ENCODE data around the gene GPR62.

GPR62 gene

DNA sequence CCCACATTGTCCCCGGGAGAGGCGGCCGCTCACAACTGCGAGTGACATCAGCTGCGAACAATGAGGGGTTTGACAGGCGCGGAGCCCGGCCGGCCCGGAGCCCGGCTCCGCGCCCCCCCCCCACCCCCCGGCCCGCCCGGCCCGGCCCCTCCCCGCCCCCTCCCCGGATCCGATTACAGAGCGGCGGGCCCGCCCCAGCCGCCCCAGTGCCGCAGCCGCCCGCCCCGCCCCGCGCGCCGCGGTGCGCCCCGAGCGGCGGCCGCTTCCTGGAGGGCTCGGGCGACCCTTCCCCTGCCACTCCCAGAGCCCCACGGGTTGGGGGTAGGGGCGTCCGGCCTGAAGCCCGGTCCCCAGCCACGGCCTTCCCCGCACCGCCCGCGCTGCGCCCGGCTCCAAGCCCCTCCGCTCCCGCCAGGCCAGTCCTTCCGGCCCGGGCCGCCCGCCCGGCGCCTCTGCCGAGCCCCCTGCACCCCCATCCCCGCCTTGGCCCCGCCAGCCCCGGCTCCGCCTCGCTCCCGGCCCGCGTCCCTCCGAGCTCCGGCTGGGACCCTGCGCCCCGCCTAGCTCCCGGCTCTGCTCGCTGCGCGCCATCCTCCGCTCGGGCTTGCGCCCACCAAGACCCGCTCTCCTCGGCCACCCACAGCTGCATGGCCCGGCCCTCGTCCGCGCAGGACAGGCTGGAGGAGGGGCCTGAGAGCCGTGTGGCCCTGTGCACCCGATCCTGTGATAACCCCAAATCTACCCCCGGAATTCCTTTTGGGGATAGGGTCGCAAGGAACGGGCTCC lies 12.4 kb downstream of the GPR62 start, which contains the start of gene PCBP4:
Gene PCBP4, minus strand, starts transcription at position 71 of the 786 bp plus-strand sequence. CDS start 6,214 bp downstream, outside the sequence.
- Histone ChIP-seq H3K27ac (ENCODE audit: insufficient read depth in 1 of 2, low read depth in 1 of 2, low read length in 2 of 2, poor library complexity in 1 of 2, severe bottlenecking in 2 of 2) (no peak within 1 kb of the TSS), H3K4me1 (ENCODE audit: control extremely low read depth in 1 of 4, control insufficient read depth in 4 of 4, insufficient read depth in 4 of 4, low read length in 3 of 4) (peaks cover 0 to 17% (median 17%) of the 10 kb centered on the region in 4 experiments), H3K36me3 (ENCODE audit: control insufficient read depth in 4 of 4, insufficient read depth in 4 of 4, low read length in 3 of 4) (no peaks in the 10 kb centered on the region), H3K4me3 (ENCODE audit: control insufficient read depth in 1 of 7, extremely low read depth in 1 of 7, insufficient read depth in 4 of 7, low read depth in 2 of 7, low read length in 6 of 7) (peak within 1 kb of the TSS in 6 of 7 experiments; percentile 48 to 78 (median 61)), H3K27me3 (replicated peaks in 2 of 5; ENCODE audit: control insufficient read depth in 4 of 5, insufficient read depth in 5 of 5, low read length in 4 of 5) (peaks cover 0 to 20% (median 0%) of the 10 kb centered on the region in 5 experiments), H3K9me3 (ENCODE audit: control extremely low read depth in 1 of 5, control insufficient read depth in 4 of 5, insufficient read depth in 2 of 5, low read depth in 1 of 5, low read length in 4 of 5) (no peaks in the 10 kb centered on the region)
- ChIA-PET CTCF (interaction anchor here (1.1 to 9.3 kb wide), 3 partner anchors 8 to 25 kb away, joined by 4 to 76 read pairs (median 17); partner anchors contain the start of genes PARP3 and RRP9), POLR2A (interaction anchor here (0.6 kb wide), 1 partner anchor 16 kb away, joined by 3 read pairs; no protein-coding TSS in a partner anchor)
- peak in 1 of 3 donors; percentile 35 for DNase-seq
- under 1% methylated on average over 58 of the region's 90 CpGs for WGBS (ENCODE audit: insufficient coverage)

DNA sequence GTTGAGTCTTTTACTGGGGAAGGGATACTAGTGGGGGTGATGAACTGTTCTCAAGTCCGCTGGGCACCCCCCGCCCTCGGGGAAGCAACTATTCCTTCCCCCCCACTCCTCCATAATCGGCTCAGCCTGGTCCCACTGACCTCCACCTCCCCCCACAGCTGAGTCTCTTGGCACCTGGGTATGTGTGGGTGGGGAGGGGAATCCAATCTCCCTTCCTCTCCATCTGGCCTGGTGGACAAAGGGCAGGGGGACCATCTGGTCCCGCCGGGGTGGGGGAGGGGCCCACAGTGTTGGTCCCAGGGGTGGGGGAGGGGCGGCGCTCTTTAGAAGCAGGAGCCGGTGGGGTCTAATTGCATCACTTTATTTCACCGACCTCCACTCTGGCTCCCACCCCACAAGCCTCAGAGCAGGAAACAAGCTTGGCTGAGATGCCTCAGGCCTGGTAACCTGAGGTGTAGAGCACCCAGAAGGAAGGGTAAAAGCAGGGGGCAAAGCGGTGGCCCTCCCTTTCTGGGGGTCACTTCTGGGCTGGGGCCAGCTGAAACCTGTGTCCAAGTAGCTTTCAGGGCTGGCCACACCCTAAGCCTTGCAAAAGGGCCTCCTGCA lies 13.1 kb downstream of the GPR62 start:
- peak overlapping the region in 6 of 7 experiments; percentile 48 to 78 (median 61) for H3K4me3 ChIP-seq (ENCODE audit: control insufficient read depth in 1 of 7, extremely low read depth in 1 of 7, insufficient read depth in 4 of 7, low read depth in 2 of 7, low read length in 6 of 7)
- ChIA-PET CTCF (interaction anchor here (4.1 to 9.3 kb wide), 2 partner anchors 8 to 26 kb away, joined by 17 to 76 read pairs; partner anchors contain the start of genes PARP3 and RRP9), POLR2A (interaction anchor here (0.6 kb wide), 1 partner anchor 15 kb away, joined by 3 read pairs; no protein-coding TSS in a partner anchor)
- no peak for DNase-seq
- H3K36me3 ChIP-seq (ENCODE audit: control insufficient read depth in 4 of 4, insufficient read depth in 4 of 4, low read length in 3 of 4) = no peaks in the 10 kb centered on the region
- no peaks in the 10 kb centered on the region for H3K9me3 ChIP-seq (ENCODE audit: control extremely low read depth in 1 of 5, control insufficient read depth in 4 of 5, insufficient read depth in 2 of 5, low read depth in 1 of 5, low read length in 4 of 5)
- 41% methylated on average over 3 of the region's 11 CpGs for WGBS (ENCODE audit: insufficient coverage)
- H3K4me1 ChIP-seq (ENCODE audit: control extremely low read depth in 1 of 4, control insufficient read depth in 4 of 4, insufficient read depth in 4 of 4, low read length in 3 of 4) = peaks cover 0 to 19% (median 17%) of the 10 kb centered on the region in 4 experiments
- H3K27ac ChIP-seq (ENCODE audit: insufficient read depth in 1 of 2, low read depth in 1 of 2, low read length in 2 of 2, poor library complexity in 1 of 2, severe bottlenecking in 2 of 2) = no peak overlapping the region
- peaks cover 0 to 16% (median 0%) of the 10 kb centered on the region in 5 experiments for H3K27me3 ChIP-seq (replicated peaks in 2 of 5; ENCODE audit: control insufficient read depth in 4 of 5, insufficient read depth in 5 of 5, low read length in 4 of 5)

DNA sequence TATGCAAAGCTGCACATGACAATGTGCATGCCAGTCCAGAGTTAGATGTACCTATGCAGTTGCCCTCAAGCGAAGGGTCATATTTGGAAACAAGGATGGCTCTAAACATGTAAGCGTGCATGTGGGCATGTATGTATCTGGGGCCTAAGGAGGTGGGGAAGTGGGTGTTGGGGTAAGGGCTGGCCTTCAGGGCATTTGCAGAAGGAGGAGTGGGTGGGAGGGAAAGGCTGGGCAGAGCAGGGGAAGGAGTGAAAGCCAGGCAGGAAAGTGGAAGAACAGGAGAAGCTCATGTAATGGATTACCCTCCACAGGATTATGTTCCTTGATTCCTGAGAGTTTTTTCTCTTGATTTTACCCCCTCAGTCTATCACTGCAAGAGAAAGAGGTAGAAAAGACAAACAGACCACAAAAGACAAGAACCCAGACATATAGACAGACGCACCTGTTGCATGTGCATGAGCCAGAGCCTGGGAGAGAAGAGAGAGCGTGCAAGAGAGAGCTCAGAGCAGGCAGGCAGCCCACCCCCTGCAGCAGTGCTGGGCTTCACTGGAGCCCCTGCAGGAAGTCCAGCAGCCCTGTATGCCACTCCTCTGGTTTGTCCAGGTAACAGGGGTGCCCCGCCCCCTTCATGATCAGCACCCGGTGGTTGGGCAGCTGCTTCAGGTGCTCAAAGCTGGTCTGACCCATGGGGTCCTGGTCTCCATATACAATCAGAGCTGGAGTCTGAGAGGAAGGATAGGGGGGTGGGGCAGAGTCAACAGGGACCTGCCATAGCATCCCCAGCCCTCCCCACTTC lies 13.9 kb downstream of the GPR62 start:
- WGBS (ENCODE audit: insufficient coverage) = 97% methylated on average over 5 of the region's 6 CpGs
- CTCF ChIA-PET = interaction anchor here (1.1 to 9.3 kb wide), 5 partner anchors 9 to 27 kb away, joined by 3 to 76 read pairs (median 4); partner anchors contain the start of genes PARP3 and RRP9
- H3K36me3 ChIP-seq (ENCODE audit: control insufficient read depth in 4 of 4, insufficient read depth in 4 of 4, low read length in 3 of 4) = no peaks in the 10 kb centered on the region
- no peak for DNase-seq
- no peak overlapping the region for H3K4me3 ChIP-seq (ENCODE audit: control insufficient read depth in 1 of 7, extremely low read depth in 1 of 7, insufficient read depth in 4 of 7, low read depth in 2 of 7, low read length in 6 of 7)
- peaks cover 0 to 26% (median 24%) of the 10 kb centered on the region in 4 experiments for H3K4me1 ChIP-seq (ENCODE audit: control extremely low read depth in 1 of 4, control insufficient read depth in 4 of 4, insufficient read depth in 4 of 4, low read length in 3 of 4)
- H3K27me3 ChIP-seq (replicated peaks in 2 of 5; ENCODE audit: control insufficient read depth in 4 of 5, insufficient read depth in 5 of 5, low read length in 4 of 5) = peaks cover 0 to 14% (median 0%) of the 10 kb centered on the region in 5 experiments
- H3K27ac ChIP-seq (ENCODE audit: insufficient read depth in 1 of 2, low read depth in 1 of 2, low read length in 2 of 2, poor library complexity in 1 of 2, severe bottlenecking in 2 of 2) = no peak overlapping the region
- POLR2A ChIA-PET = no interaction called here
- no peaks in the 10 kb centered on the region for H3K9me3 ChIP-seq (ENCODE audit: control extremely low read depth in 1 of 5, control insufficient read depth in 4 of 5, insufficient read depth in 2 of 5, low read depth in 1 of 5, low read length in 4 of 5)

DNA sequence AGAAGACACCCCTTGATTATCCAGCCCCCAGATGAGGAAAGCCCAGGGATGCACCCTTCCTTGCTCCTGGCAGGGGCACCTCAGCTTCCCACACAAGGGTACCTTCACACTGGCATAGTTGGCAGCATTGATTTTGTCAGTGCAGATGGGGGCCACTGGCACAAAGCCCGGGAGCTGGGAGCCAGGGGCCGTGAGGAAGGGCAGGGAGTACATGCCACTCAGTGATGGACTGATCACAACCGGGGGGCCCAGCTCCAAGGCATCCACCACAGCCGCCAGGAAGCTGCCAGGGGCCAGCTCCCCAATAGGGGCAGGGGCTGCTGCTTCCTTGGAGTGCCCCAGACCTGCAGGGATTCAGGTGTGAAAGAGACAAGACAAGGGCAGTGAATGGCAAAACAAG lies 14.7 kb downstream of the GPR62 start:
- Histone ChIP-seq H3K4me1 (ENCODE audit: control extremely low read depth in 1 of 4, control insufficient read depth in 4 of 4, insufficient read depth in 4 of 4, low read length in 3 of 4) (peaks cover 0 to 34% (median 31%) of the 10 kb centered on the region in 4 experiments), H3K4me3 (ENCODE audit: control insufficient read depth in 1 of 7, extremely low read depth in 1 of 7, insufficient read depth in 4 of 7, low read depth in 2 of 7, low read length in 6 of 7) (no peak overlapping the region), H3K9me3 (ENCODE audit: control extremely low read depth in 1 of 5, control insufficient read depth in 4 of 5, insufficient read depth in 2 of 5, low read depth in 1 of 5, low read length in 4 of 5) (no peaks in the 10 kb centered on the region), H3K36me3 (ENCODE audit: control insufficient read depth in 4 of 4, insufficient read depth in 4 of 4, low read length in 3 of 4) (no peaks in the 10 kb centered on the region), H3K27me3 (replicated peaks in 2 of 5; ENCODE audit: control insufficient read depth in 4 of 5, insufficient read depth in 5 of 5, low read length in 4 of 5) (peaks cover 0 to 12% (median 0%) of the 10 kb centered on the region in 5 experiments), H3K27ac (ENCODE audit: insufficient read depth in 1 of 2, low read depth in 1 of 2, low read length in 2 of 2, poor library complexity in 1 of 2, severe bottlenecking in 2 of 2) (no peak overlapping the region)
- ChIA-PET POLR2A (no interaction called here), CTCF (interaction anchor here (1.0 to 9.3 kb wide), 6 partner anchors 10 to 28 kb away, joined by 3 to 76 read pairs (median 4); partner anchors contain the start of genes PARP3 and RRP9)
- DNase-seq = no peak
- WGBS (ENCODE audit: insufficient coverage) = 84% methylated on average over 3 of the region's 4 CpGs

- DNase-seq = no peak
- Histone ChIP-seq H3K9me3 (ENCODE audit: control extremely low read depth in 1 of 5, control insufficient read depth in 4 of 5, insufficient read depth in 2 of 5, low read depth in 1 of 5, low read length in 4 of 5) (no peaks in the 10 kb centered on the region), H3K4me3 (ENCODE audit: control insufficient read depth in 1 of 7, extremely low read depth in 1 of 7, insufficient read depth in 4 of 7, low read depth in 2 of 7, low read length in 6 of 7) (no peak overlapping the region), H3K4me1 (ENCODE audit: control extremely low read depth in 1 of 4, control insufficient read depth in 4 of 4, insufficient read depth in 4 of 4, low read length in 3 of 4) (peaks cover 4 to 43% (median 38%) of the 10 kb centered on the region in 4 experiments), H3K27me3 (replicated peaks in 2 of 5; ENCODE audit: control insufficient read depth in 4 of 5, insufficient read depth in 5 of 5, low read length in 4 of 5) (peaks cover 0 to 4% (median 0%) of the 10 kb centered on the region in 5 experiments), H3K27ac (ENCODE audit: insufficient read depth in 1 of 2, low read depth in 1 of 2, low read length in 2 of 2, poor library complexity in 1 of 2, severe bottlenecking in 2 of 2) (no peak overlapping the region), H3K36me3 (ENCODE audit: control insufficient read depth in 4 of 4, insufficient read depth in 4 of 4, low read length in 3 of 4) (no peaks in the 10 kb centered on the region)
- ChIA-PET POLR2A (no interaction called here), CTCF (interaction anchor here (1.0 to 9.3 kb wide), 4 partner anchors 10 to 29 kb away, joined by 3 to 76 read pairs (median 4); partner anchors contain the start of genes PARP3 and RRP9)
- WGBS (ENCODE audit: insufficient coverage) = 100% methylated on average over 5 of the region's 6 CpGs
Observed at GRCh38 chr3:51970606-51971300, 15.6 kb downstream of the GPR62 start.

- Histone ChIP-seq H3K27me3 (replicated peaks in 2 of 5; ENCODE audit: control insufficient read depth in 4 of 5, insufficient read depth in 5 of 5, low read length in 4 of 5) (peaks cover 0 to 3% (median 0%) of the 10 kb centered on the region in 5 experiments), H3K9me3 (ENCODE audit: control extremely low read depth in 1 of 5, control insufficient read depth in 4 of 5, insufficient read depth in 2 of 5, low read depth in 1 of 5, low read length in 4 of 5) (no peaks in the 10 kb centered on the region), H3K4me1 (ENCODE audit: control extremely low read depth in 1 of 4, control insufficient read depth in 4 of 4, insufficient read depth in 4 of 4, low read length in 3 of 4) (peaks cover 4 to 46% (median 43%) of the 10 kb centered on the region in 4 experiments), H3K36me3 (ENCODE audit: control insufficient read depth in 4 of 4, insufficient read depth in 4 of 4, low read length in 3 of 4) (no peaks in the 10 kb centered on the region), H3K27ac (ENCODE audit: insufficient read depth in 1 of 2, low read depth in 1 of 2, low read length in 2 of 2, poor library complexity in 1 of 2, severe bottlenecking in 2 of 2) (no peak overlapping the region), H3K4me3 (ENCODE audit: control insufficient read depth in 1 of 7, extremely low read depth in 1 of 7, insufficient read depth in 4 of 7, low read depth in 2 of 7, low read length in 6 of 7) (no peak overlapping the region)
- 95% methylated on average over 10 of the region's 11 CpGs for WGBS (ENCODE audit: insufficient coverage)
- POLR2A ChIA-PET = no interaction called here
- CTCF ChIA-PET = interaction anchor here (1.0 to 9.3 kb wide), 4 partner anchors 11 to 29 kb away, joined by 3 to 76 read pairs (median 13); partner anchors contain the start of genes PARP3 and RRP9
- no peak for DNase-seq
Observed at GRCh38 chr3:51971350-51971749, 16.2 kb downstream of the GPR62 start.

Measured in common myeloid progenitor, CD34-positive (primary cell).